Measurements from ENCODE around the gene SIGLEC14.
A peak's percentile ranks its signal among the peaks of the same experiment; 100 is the strongest.

The SIGLEC14 gene

DNA sequence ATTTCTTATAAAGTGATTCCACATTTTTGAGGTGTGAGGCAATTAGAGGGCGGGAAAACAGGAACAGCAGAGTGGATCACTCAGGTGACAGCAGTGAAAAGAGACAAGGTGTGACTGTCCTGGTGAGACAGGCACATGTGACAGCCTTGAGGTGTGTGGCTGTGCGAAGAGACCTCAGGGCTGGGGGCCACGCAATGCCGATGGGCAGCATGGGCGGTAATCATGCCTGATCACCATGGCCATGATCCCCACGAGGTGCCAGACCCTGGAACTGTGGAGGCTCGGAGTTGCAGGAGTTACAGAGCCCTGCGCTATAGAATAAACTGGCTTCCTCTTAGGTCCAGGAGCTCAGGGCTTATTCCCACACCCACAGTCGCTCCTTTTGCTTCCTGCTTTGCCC lies 48.5 kb upstream of the SIGLEC14 start (continued):
- TF ChIP-seq ZNF335 (tag by site-specific recombination; conservative IDR thresholded peaks at IDR 0.05) (no peak), GLI4 (tag by site-specific recombination; IDR thresholded peaks at IDR 0.05) (no peak), ZNF560 (tag by site-specific recombination; IDR thresholded peaks at IDR 0.05; ENCODE audit: borderline replicate concordance) (no peak), ZNF114 (tag by site-specific recombination; IDR thresholded peaks at IDR 0.05) (no peak)

DNA sequence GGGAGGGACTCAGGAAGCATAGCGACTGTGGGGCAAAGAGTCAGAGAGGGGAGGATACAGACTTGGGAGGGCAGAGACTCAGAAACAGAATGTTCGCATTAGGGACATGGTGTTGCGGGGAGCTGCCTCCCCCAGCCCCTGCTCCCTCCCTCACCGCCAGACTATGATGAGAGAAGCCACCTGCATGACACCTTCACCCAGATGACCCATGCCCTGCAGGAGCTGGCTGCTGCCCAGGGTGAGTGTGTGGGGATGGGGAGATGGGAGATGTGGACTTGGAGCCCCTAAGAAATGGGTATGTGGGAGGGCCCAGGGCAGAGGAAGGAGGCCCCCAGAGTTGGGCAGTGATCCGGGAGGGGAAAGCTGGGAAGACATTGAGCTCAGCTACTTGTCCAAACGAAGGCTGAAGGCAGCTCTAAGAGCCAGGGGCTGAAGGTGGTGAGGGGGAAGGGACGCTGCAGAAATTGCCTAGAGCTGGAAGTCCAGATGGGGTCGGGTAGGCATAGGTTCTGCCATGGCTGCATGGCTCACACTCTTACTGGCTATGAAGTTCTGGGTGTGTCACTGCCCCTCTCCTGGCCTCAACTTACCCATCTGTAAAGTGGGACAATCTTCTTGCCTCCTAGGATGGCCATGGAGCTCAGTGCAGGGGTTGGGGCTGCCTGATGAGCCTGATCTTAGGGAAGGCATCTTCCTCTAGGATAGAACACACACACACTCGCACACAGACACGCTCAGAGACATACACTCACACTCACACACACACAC lies 47.9 kb upstream of the SIGLEC14 start:
- ChIA-PET POLR2A (interaction anchor here (1.5 kb wide), 1 partner anchor 9 kb away, joined by 6 read pairs; no protein-coding TSS in a partner anchor), CTCF (no interaction called here)
- peaks cover 19 to 66% of the 10 kb centered on the region in 2 experiments; a peak in 2 of 3 replicates for H3K36me3 ChIP-seq (ENCODE audit: control insufficient read depth in 2 of 2, insufficient read depth in 1 of 2, low read length in 2 of 2)
- H3K27ac ChIP-seq (ENCODE audit: extremely low read depth, low read depth, low read length): no peak overlapping the region
- TF ChIP-seq ZNF302 (tag by site-specific recombination; IDR thresholded peaks at IDR 0.05; ENCODE audit: low read depth): no peak
- no peak for TF ChIP-seq ZBTB20 (tag by site-specific recombination; IDR thresholded peaks at IDR 0.05)
- H3K9me3 ChIP-seq (ENCODE audit: control insufficient read depth, insufficient read depth, low read depth, low read length): no peaks in the 10 kb centered on the region
- H3K4me3 ChIP-seq (ENCODE audit: low read depth, low read length): no peak overlapping the region
- H3K4me1 ChIP-seq (ENCODE audit: control insufficient read depth, insufficient read depth, low read length): peaks cover 5% of the 10 kb centered on the region; the same call in 1 of the 2 replicates

DNA sequence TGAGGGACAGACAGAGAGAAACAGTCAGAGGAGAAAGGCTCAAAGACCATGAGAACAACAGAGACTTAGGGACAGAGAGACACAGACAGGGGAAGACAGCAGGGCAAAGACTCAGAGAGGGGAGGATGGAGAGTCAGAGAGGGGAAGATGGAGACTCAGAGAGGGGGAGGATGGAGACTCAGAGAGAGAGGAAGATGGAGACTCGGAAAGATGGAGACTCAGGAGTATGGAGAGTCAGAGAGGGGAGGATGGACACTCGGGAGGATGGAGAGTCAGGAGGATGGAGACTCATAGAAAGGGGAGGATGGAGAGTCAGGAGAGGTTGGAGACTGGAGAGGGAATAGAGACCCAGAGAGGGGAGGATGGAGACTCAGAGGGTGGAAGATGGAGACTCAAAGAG lies 47.2 kb upstream of the SIGLEC14 start:
- ChIA-PET CTCF (no interaction called here), POLR2A (interaction anchor here (1.5 kb wide), 1 partner anchor 10 kb away, joined by 6 read pairs; no protein-coding TSS in a partner anchor)
- H3K9me3 ChIP-seq (ENCODE audit: control insufficient read depth, insufficient read depth, low read depth, low read length): no peaks in the 10 kb centered on the region
- H3K4me1 ChIP-seq (ENCODE audit: control insufficient read depth, insufficient read depth, low read length): peaks cover 5% of the 10 kb centered on the region; the same call in 1 of the 2 replicates
- no peak overlapping the region for H3K4me3 ChIP-seq (ENCODE audit: low read depth, low read length)
- no peak overlapping the region for H3K27ac ChIP-seq (ENCODE audit: extremely low read depth, low read depth, low read length)
- peaks cover 16 to 59% of the 10 kb centered on the region in 2 experiments; a peak in 2 of 3 replicates for H3K36me3 ChIP-seq (ENCODE audit: control insufficient read depth in 2 of 2, insufficient read depth in 1 of 2, low read length in 2 of 2)
- TF ChIP-seq, protein P1, sequence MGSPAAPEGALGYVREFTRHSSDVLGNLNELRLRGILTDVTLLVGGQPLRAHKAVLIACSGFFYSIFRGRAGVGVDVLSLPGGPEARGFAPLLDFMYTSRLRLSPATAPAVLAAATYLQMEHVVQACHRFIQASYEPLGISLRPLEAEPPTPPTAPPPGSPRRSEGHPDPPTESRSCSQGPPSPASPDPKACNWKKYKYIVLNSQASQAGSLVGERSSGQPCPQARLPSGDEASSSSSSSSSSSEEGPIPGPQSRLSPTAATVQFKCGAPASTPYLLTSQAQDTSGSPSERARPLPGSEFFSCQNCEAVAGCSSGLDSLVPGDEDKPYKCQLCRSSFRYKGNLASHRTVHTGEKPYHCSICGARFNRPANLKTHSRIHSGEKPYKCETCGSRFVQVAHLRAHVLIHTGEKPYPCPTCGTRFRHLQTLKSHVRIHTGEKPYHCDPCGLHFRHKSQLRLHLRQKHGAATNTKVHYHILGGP (tag by site-specific recombination; IDR thresholded peaks at IDR 0.05): 0 out of 2 replicates have a peak, but pooled peaks have one; percentile 38
- TF ChIP-seq ZNF792 (tag by site-specific recombination; IDR thresholded peaks at IDR 0.05): no peak

DNA sequence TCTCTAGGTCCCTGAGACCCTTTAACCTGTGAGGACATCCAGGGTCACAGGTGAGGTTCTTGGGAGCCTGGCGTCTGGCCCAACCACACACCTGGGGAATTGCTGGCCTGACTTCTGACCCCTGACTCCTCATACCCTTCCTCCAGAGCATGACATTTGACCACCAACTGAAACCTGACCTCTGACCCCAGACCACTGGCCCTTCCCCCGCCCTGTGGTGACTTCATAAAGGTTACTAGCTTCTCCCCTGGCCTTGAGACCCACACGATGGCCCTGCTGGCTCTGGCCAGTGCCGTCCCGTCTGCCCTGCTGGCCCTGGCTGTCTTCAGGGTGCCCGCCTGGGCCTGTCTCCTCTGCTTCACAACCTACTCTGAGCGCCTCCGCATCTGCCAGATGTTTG lies 46.6 kb upstream of the SIGLEC14 start, which contains the start of gene SPACA6:
Gene SPACA6 (plus strand): TSS at position 71 of the 400 bp plus-strand sequence. CDS start 197 bp downstream, at position 268.
- no peak for TF ChIP-seq ZNF843 (tag by site-specific recombination; IDR thresholded peaks at IDR 0.05)
- TF ChIP-seq BCL11B (tag by site-specific recombination; IDR thresholded peaks at IDR 0.05; ENCODE audit: low read depth): peak; percentile 74
- no peak within 1 kb of the TSS for H3K27ac ChIP-seq (ENCODE audit: extremely low read depth, low read depth, low read length)
- H3K9me3 ChIP-seq (ENCODE audit: control insufficient read depth, insufficient read depth, low read depth, low read length): no peaks in the 10 kb centered on the region
- ChIA-PET POLR2A (interaction anchor here (1.2 kb wide), 1 partner anchor 10 kb away, joined by 3 read pairs; no protein-coding TSS in a partner anchor), CTCF (no interaction called here)
- peaks cover 6% of the 10 kb centered on the region for H3K4me1 ChIP-seq (ENCODE audit: control insufficient read depth, insufficient read depth, low read length)
- no peak within 1 kb of the TSS for H3K4me3 ChIP-seq (ENCODE audit: low read depth, low read length)
- H3K36me3 ChIP-seq (ENCODE audit: control insufficient read depth in 2 of 2, insufficient read depth in 1 of 2, low read length in 2 of 2): peaks cover 13 to 53% of the 10 kb centered on the region in 2 experiments; a peak in 2 of 3 replicates

DNA sequence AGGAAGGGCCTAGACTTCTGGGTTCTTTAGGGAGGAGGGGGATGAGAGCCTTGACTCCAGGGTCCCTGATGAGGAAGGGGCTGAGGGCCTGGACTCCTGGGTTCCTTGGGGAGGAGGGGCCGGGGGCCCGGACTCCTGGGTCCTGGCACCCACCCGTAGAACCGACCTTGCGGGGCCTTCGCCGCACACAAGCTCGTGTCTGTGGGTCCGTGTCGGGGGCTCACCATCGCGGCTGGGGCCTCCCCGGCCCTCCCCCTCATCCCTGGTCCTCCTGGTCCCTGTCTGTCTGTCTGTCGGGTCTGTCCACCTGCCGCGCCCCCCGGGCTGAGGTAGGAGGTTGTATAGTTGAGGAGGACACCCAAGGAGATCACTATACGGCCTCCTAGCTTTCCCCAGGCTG lies 45.8 kb upstream of the SIGLEC14 start:
- H3K9me3 ChIP-seq (ENCODE audit: control insufficient read depth, insufficient read depth, low read depth, low read length): no peaks in the 10 kb centered on the region
- H3K4me1 ChIP-seq (ENCODE audit: control insufficient read depth, insufficient read depth, low read length): peaks cover 14% of the 10 kb centered on the region
- ChIA-PET CTCF (no interaction called here), POLR2A (interaction anchor here (1.2 to 1.4 kb wide), 2 partner anchors 9 to 11 kb away, joined by 3 read pairs; no protein-coding TSS in a partner anchor)
- H3K4me3 ChIP-seq (ENCODE audit: low read depth, low read length): no peak overlapping the region
- H3K27ac ChIP-seq (ENCODE audit: extremely low read depth, low read depth, low read length): no peak overlapping the region
- peaks cover 13 to 45% of the 10 kb centered on the region in 2 experiments; a peak in 2 of 3 replicates for H3K36me3 ChIP-seq (ENCODE audit: control insufficient read depth in 2 of 2, insufficient read depth in 1 of 2, low read length in 2 of 2)
- TF ChIP-seq ZNF211 (tag by site-specific recombination; IDR thresholded peaks at IDR 0.05; ENCODE audit: low read depth) (no peak), ZBTB48 (tag by site-specific recombination; IDR thresholded peaks at IDR 0.05) (no peak), FEZF1 (tag by site-specific recombination; IDR thresholded peaks at IDR 0.05) (no peak), ZNF169 (tag by site-specific recombination; IDR thresholded peaks at IDR 0.05) (no peak), ZNF157 (tag by site-specific recombination; IDR thresholded peaks at IDR 0.05) (no peak)
- TF ChIP-seq, protein P2, sequence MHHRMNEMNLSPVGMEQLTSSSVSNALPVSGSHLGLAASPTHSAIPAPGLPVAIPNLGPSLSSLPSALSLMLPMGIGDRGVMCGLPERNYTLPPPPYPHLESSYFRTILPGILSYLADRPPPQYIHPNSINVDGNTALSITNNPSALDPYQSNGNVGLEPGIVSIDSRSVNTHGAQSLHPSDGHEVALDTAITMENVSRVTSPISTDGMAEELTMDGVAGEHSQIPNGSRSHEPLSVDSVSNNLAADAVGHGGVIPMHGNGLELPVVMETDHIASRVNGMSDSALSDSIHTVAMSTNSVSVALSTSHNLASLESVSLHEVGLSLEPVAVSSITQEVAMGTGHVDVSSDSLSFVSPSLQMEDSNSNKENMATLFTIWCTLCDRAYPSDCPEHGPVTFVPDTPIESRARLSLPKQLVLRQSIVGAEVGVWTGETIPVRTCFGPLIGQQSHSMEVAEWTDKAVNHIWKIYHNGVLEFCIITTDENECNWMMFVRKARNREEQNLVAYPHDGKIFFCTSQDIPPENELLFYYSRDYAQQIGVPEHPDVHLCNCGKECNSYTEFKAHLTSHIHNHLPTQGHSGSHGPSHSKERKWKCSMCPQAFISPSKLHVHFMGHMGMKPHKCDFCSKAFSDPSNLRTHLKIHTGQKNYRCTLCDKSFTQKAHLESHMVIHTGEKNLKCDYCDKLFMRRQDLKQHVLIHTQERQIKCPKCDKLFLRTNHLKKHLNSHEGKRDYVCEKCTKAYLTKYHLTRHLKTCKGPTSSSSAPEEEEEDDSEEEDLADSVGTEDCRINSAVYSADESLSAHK (tag by site-specific recombination; IDR thresholded peaks at IDR 0.05): no peak
- TF ChIP-seq, protein P3, sequence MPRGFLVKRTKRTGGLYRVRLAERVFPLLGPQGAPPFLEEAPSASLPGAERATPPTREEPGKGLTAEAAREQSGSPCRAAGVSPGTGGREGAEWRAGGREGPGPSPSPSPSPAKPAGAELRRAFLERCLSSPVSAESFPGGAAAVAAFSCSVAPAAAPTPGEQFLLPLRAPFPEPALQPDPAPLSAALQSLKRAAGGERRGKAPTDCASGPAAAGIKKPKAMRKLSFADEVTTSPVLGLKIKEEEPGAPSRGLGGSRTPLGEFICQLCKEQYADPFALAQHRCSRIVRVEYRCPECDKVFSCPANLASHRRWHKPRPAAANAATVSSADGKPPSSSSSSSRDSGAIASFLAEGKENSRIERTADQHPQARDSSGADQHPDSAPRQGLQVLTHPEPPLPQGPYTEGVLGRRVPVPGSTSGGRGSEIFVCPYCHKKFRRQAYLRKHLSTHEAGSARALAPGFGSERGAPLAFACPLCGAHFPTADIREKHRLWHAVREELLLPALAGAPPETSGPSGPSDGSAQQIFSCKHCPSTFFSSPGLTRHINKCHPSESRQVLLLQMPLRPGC (tag by site-specific recombination; IDR thresholded peaks at IDR 0.05): no peak
- TF ChIP-seq, protein P4, sequence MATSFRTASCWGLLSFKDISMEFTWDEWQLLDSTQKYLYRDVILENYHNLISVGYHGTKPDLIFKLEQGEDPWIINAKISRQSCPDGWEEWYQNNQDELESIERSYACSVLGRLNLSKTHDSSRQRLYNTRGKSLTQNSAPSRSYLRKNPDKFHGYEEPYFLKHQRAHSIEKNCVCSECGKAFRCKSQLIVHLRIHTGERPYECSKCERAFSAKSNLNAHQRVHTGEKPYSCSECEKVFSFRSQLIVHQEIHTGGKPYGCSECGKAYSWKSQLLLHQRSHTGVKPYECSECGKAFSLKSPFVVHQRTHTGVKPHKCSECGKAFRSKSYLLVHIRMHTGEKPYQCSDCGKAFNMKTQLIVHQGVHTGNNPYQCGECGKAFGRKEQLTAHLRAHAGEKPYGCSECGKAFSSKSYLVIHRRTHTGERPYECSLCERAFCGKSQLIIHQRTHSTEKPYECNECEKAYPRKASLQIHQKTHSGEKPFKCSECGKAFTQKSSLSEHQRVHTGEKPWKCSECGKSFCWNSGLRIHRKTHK (tag by site-specific recombination; IDR thresholded peaks at IDR 0.05): no peak

Measured in HEK293 (cell line).